ENCODE data around the gene SULT2B1.

SULT2B1 gene

DNA sequence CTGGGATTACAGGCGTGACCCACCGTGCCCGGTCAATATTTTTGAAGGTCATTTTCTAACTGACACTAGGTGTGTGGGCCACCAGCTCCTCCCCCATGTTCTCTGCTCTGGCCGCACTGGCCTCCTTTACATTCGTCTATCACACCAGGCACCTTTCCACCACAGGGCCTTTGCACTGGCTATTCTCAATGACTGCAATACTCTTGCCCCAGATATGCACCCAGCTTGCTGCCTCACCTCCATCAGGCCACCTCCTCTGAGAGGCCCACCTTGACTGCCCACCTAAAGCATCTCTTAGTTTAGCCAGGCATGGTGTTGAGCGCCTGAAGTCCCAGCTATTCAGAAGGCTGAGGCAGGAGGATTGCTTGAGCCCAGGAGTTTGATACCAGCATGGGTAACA, 10.2 kb upstream of the SULT2B1 start:
- DNase-seq (ENCODE audit: low read depth): no peak
- H3K4me3 ChIP-seq (ENCODE audit: low read depth, low read length): no peak overlapping the region
- TF ChIP-seq, protein P1, sequence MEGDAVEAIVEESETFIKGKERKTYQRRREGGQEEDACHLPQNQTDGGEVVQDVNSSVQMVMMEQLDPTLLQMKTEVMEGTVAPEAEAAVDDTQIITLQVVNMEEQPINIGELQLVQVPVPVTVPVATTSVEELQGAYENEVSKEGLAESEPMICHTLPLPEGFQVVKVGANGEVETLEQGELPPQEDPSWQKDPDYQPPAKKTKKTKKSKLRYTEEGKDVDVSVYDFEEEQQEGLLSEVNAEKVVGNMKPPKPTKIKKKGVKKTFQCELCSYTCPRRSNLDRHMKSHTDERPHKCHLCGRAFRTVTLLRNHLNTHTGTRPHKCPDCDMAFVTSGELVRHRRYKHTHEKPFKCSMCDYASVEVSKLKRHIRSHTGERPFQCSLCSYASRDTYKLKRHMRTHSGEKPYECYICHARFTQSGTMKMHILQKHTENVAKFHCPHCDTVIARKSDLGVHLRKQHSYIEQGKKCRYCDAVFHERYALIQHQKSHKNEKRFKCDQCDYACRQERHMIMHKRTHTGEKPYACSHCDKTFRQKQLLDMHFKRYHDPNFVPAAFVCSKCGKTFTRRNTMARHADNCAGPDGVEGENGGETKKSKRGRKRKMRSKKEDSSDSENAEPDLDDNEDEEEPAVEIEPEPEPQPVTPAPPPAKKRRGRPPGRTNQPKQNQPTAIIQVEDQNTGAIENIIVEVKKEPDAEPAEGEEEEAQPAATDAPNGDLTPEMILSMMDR (IDR thresholded peaks at IDR 0.05; ENCODE audit: insufficient read depth, low read depth, low read length, missing control alignments): no peak

DNA sequence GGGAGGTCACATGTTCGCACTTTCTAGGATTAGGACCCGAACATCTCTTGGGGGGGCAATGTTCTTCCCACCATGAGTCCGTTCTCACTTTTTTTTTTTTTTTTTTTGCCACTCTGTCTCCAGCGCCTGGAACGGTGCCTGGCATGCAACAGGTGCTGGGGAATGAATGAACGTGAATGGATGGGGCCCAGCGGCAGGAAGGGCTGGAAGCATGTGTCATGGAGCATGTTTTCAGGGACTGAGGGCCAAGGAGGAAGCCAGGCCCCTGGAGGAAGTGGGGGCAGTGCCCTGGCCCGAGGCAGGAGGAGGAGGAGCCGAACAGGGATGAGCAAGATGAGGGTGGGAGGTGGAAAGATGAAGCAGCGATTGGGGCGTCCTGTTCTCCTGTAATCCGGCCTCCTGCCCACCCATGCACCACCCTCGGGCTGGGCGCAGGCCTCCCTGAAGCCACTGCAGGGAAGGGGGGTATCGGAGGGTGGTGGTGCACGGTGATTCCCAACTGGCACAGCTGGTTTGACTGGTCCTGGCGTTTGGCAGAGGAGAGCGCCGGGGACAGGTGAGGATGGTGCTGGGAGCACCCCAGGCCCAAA, 8.8 kb upstream of the SULT2B1 start:
- DNase-seq (ENCODE audit: low read depth): no peak
- TF ChIP-seq, protein P1 (IDR thresholded peaks at IDR 0.05; ENCODE audit: insufficient read depth, low read depth, low read length, missing control alignments): no peak
- H3K4me3 ChIP-seq (ENCODE audit: low read depth, low read length): no peak overlapping the region

DNA sequence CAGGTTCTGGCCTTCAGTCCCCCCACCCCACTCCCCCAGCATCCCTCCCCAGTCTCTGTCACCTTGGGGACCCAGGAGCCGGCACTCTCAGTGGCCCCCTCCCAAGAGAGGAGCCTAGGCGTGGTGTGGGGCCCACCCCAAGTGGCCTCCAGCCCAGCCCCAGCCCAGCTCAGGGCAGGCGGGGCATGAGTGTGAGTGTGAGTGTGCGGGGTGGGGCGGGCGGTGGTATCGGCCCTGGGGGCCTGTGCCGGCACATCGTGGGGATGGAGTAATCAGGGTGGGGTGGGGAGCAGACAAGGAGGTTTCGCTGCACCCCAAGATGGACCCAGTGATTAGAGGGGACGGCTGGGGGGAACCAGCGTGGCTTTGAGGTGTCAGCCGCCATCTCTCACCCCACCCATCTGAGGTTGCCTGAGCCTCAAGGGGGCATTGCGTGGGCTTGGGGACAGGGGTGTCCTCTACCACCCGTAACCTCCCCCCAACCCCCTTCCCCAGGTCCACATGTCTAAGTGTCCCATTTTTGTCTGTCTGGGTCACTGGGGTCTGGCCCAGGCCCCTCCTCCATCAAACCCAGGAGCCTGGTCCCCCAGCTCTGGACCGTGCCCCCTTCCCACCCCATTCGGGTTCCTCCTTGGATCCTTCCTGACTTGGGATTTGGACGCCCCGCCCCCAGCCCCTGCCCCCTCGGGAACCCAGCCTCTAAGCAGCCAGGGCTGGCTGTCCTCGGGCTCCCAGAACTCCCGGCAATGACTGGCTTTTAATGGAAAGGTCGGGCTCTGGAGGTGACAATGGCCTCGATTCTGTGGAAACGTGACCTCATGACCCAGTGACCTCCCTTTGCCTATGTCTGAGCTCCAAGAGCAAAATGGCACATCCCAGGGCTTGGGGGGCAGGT, 6.9 kb upstream of the SULT2B1 start:
- TF ChIP-seq, protein P1 (IDR thresholded peaks at IDR 0.05; ENCODE audit: insufficient read depth, low read depth, low read length, missing control alignments): no peak
- H3K4me3 ChIP-seq (ENCODE audit: low read depth, low read length): no peak overlapping the region
- DNase-seq (ENCODE audit: low read depth): no peak

- no peak overlapping the region for H3K4me3 ChIP-seq (ENCODE audit: low read depth, low read length)
- DNase-seq (ENCODE audit: low read depth): no peak
- TF ChIP-seq, protein P1 (IDR thresholded peaks at IDR 0.05; ENCODE audit: insufficient read depth, low read depth, low read length, missing control alignments): no peak
Measured at GRCh38 chr19:48547722-48548121, 4.2 kb upstream of the SULT2B1 start.

DNA sequence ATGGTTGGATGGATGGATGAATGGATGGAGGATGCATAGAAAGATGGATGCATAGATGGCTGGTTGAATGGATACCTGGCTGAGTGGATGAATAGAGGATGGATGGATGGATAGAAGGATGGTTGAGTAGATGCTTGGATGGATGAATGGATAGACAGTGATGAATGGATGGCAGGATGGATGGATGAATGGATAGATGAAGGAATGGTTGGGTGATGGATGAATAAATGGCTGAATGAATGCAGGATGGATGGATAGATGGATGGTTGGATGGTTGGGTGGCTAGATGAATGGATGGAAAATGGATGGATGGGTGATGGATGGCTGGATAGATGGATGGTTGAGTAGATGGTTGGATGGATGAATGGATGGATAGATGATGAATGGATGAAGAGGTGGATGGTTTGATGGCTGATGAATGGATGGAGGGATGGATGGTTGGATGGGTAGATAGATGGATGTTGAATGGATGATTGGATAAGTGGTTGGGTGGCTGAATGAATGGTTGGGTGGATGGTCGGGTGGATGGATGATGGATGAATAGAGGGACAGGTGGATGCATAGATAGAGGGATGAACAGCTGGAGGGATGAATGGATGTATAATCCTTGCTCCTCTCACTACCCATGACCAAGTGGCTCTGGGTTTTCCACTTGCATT, 3.6 kb upstream of the SULT2B1 start:
- TF ChIP-seq, protein P1 (IDR thresholded peaks at IDR 0.05; ENCODE audit: insufficient read depth, low read depth, low read length, missing control alignments): no peak
- DNase-seq (ENCODE audit: low read depth): no peak
- no peak overlapping the region for H3K4me3 ChIP-seq (ENCODE audit: low read depth, low read length)

- DNase-seq (ENCODE audit: low read depth): no peak
- H3K4me3 ChIP-seq (ENCODE audit: low read depth, low read length): no peak overlapping the region
- TF ChIP-seq, protein P1 (IDR thresholded peaks at IDR 0.05; ENCODE audit: insufficient read depth, low read depth, low read length, missing control alignments): no peak
Measured at GRCh38 chr19:48549380-48549779, 2.6 kb upstream of the SULT2B1 start.
